ENCODE measurements around the gene RAP1GAP. TPM values are rescaled to one million over a fixed set of nuclear protein-coding genes. Genes with fewer than 3 reads are reported as not detected.

The RAP1GAP gene
- total RNA-seq, 2 experiments from 2014 or later: 0.20 to 0.44 TPM

GRCh38 chr1:21565285-21565684 is 103.9 kb downstream of the RAP1GAP start:
- intact Hi-C loops (cut with DNase I, micrococcal nuclease): no loop called here
- H3K36me3 Mint-ChIP-seq (ENCODE audit: low read depth): no peaks in the 10 kb centered on the region
- H3K4me1 ChIP-seq (ENCODE audit: insufficient read depth, low read length): no peaks in the 10 kb centered on the region
- ChIA-PET CTCF (no interaction called here), POLR2A (no interaction called here)
- no peak overlapping the region for H3K4me3 Mint-ChIP-seq
- DNase-seq (no peak), ATAC-seq (ENCODE audit: poor library complexity) (no peak)
- H3K27me3 Mint-ChIP-seq: peaks cover 8% of the 10 kb centered on the region
- H3K27me3 ChIP-seq (ENCODE audit: control insufficient read depth in 1 of 2, insufficient read depth in 2 of 2, low read length in 2 of 2): no peaks in the 10 kb centered on the region
- no peaks in the 10 kb centered on the region for H3K9me3 ChIP-seq (ENCODE audit: control insufficient read depth in 1 of 2, insufficient read depth in 1 of 2, low read length in 2 of 2)
- TF ChIP-seq, protein P1, sequence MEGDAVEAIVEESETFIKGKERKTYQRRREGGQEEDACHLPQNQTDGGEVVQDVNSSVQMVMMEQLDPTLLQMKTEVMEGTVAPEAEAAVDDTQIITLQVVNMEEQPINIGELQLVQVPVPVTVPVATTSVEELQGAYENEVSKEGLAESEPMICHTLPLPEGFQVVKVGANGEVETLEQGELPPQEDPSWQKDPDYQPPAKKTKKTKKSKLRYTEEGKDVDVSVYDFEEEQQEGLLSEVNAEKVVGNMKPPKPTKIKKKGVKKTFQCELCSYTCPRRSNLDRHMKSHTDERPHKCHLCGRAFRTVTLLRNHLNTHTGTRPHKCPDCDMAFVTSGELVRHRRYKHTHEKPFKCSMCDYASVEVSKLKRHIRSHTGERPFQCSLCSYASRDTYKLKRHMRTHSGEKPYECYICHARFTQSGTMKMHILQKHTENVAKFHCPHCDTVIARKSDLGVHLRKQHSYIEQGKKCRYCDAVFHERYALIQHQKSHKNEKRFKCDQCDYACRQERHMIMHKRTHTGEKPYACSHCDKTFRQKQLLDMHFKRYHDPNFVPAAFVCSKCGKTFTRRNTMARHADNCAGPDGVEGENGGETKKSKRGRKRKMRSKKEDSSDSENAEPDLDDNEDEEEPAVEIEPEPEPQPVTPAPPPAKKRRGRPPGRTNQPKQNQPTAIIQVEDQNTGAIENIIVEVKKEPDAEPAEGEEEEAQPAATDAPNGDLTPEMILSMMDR (IDR thresholded peaks at IDR 0.05): no peak
- no peaks in the 10 kb centered on the region for H3K4me1 Mint-ChIP-seq (ENCODE audit: low read depth)
- no peaks in the 10 kb centered on the region for H3K36me3 ChIP-seq (ENCODE audit: insufficient read depth, low read length)
- no peak overlapping the region for H3K27ac Mint-ChIP-seq
- no peak overlapping the region for H3K4me3 ChIP-seq (ENCODE audit: low read length)
- H3K27ac ChIP-seq (ENCODE audit: low read depth in 1 of 2, low read length in 2 of 2): no peak overlapping the region
- no peaks in the 10 kb centered on the region for H3K9me3 Mint-ChIP-seq

DNA sequence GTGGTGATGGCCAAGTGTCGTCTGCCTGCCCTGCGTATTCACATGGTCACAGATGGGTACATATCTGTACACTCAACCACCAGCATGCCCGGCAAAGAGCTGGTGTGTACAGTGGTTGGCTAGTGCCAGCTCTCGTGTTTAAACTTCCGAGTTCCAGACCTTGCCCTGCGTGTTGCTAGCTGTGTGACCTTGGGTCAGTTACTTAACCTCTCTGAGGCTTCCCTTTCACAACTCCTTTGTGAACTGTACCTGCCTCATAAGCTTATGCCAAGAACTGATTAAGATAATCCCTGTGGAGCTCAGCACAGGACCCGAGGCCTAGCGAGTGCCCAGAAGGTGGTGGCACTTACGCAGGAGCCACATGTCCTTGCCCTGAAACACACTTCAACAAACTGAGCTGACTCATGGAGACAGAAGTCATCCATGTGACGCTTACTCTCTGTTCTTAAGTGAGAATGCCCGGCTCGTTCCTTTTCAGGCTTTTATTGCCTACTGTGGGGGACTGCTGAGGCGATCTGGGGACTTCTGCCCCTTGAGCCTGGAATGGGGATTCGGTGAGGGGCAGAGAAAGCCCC is 104.5 kb downstream of the RAP1GAP start:
- no peak for ATAC-seq (ENCODE audit: poor library complexity)
- no peak for DNase-seq
- Histone ChIP-seq H3K4me1 (ENCODE audit: insufficient read depth, low read length) (no peaks in the 10 kb centered on the region), H3K9me3 (ENCODE audit: control insufficient read depth in 1 of 2, insufficient read depth in 1 of 2, low read length in 2 of 2) (no peaks in the 10 kb centered on the region), H3K36me3 (ENCODE audit: insufficient read depth, low read length) (no peaks in the 10 kb centered on the region), H3K27ac (ENCODE audit: low read depth in 1 of 2, low read length in 2 of 2) (no peak overlapping the region), H3K4me3 (ENCODE audit: low read length) (no peak overlapping the region), H3K27me3 (ENCODE audit: control insufficient read depth in 1 of 2, insufficient read depth in 2 of 2, low read length in 2 of 2) (no peaks in the 10 kb centered on the region)
- POLR2A ChIA-PET: no interaction called here
- Mint-ChIP-seq H3K27ac (no peak overlapping the region), H3K9me3 (no peaks in the 10 kb centered on the region), H3K27me3 (peaks cover 8% of the 10 kb centered on the region), H3K36me3 (ENCODE audit: low read depth) (no peaks in the 10 kb centered on the region), H3K4me3 (no peak overlapping the region), H3K4me1 (ENCODE audit: low read depth) (no peaks in the 10 kb centered on the region)
- CTCF ChIA-PET: no interaction called here
- TF ChIP-seq, protein P1 (IDR thresholded peaks at IDR 0.05): no peak
- intact Hi-C loops (cut with DNase I, micrococcal nuclease): no loop called here

DNA sequence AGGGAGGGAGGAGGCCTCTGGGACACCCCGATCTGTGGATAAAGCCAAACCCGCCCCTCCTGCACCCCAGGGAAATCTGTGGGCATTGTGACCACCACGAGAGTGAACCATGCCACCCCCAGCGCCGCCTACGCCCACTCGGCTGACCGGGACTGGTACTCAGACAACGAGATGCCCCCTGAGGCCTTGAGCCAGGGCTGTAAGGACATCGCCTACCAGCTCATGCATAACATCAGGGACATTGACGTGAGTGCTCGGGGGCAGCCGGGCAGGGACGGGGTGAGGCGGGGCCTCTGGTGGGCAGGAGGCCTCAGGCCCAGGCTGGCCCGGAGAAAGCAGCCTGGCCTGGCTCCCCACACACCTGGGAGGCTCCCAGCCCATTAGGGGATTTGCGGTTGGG is 105.2 kb downstream of the RAP1GAP start:
- Mint-ChIP-seq H3K27ac (no peak overlapping the region), H3K36me3 (ENCODE audit: low read depth) (no peaks in the 10 kb centered on the region), H3K27me3 (peaks cover 8% of the 10 kb centered on the region), H3K9me3 (no peaks in the 10 kb centered on the region), H3K4me1 (ENCODE audit: low read depth) (no peaks in the 10 kb centered on the region), H3K4me3 (no peak overlapping the region)
- ChIA-PET POLR2A (no interaction called here), CTCF (no interaction called here)
- TF ChIP-seq, protein P1 (IDR thresholded peaks at IDR 0.05): no peak
- Histone ChIP-seq H3K27ac (ENCODE audit: low read depth in 1 of 2, low read length in 2 of 2) (no peak overlapping the region), H3K27me3 (ENCODE audit: control insufficient read depth in 1 of 2, insufficient read depth in 2 of 2, low read length in 2 of 2) (no peaks in the 10 kb centered on the region), H3K4me3 (ENCODE audit: low read length) (no peak overlapping the region), H3K9me3 (ENCODE audit: control insufficient read depth in 1 of 2, insufficient read depth in 1 of 2, low read length in 2 of 2) (no peaks in the 10 kb centered on the region), H3K36me3 (ENCODE audit: insufficient read depth, low read length) (no peaks in the 10 kb centered on the region), H3K4me1 (ENCODE audit: insufficient read depth, low read length) (no peaks in the 10 kb centered on the region)
- no peak for ATAC-seq (ENCODE audit: poor library complexity)
- DNase-seq: no peak
- intact Hi-C loops (cut with DNase I, micrococcal nuclease): no loop called here

Data from CD4-positive, alpha-beta T cell (primary cell).